Fibroblast of mammary gland (primary cell): ENCODE results near the gene CUL4A.

Experiments used
- DNase-seq: peaks from one replicate; pipeline ENCODE4 v3.0.0-alpha.2; 2010; ENCODE audit warnings: low read depth
- H3K4me3 ChIP-seq: 2 replicates; pipeline ENCODE4 v1.5.1; 2011; ENCODE audit warnings: low read depth, mild to moderate bottlenecking, low read length, moderate library complexity; ENCODE audit not compliant: control insufficient read depth
- TF ChIP-seq, protein P1 (sequence below): conservative IDR thresholded peaks from 2 replicates; pipeline ENCODE4 v1.5.1; 2011; ENCODE audit warnings: low read depth, low read length, inconsistent platforms; ENCODE audit not compliant: control insufficient read depth, insufficient read depth

CUL4A gene

DNA sequence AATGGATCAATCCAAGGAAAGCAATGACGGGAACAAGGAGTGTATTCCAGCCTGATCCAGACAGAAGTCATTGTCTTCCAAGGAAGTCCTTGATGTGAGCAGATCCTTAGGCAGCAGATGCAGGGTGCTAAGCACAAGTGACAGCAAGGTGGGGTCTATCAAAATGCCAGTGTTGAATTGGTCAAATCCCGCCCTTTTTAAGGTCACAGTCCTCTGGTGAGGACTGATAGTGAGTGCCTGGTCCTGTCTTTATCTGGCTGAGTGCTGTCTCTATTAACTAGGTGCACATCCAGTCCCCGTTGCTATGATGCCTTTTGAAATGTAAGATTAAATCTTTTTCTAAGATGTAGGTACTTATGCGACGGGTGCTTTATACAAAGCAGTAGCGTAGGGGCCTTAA is 86.4 kb downstream of the CUL4A start:
- no peak overlapping the region for H3K4me3 ChIP-seq
- TF ChIP-seq, protein P1, sequence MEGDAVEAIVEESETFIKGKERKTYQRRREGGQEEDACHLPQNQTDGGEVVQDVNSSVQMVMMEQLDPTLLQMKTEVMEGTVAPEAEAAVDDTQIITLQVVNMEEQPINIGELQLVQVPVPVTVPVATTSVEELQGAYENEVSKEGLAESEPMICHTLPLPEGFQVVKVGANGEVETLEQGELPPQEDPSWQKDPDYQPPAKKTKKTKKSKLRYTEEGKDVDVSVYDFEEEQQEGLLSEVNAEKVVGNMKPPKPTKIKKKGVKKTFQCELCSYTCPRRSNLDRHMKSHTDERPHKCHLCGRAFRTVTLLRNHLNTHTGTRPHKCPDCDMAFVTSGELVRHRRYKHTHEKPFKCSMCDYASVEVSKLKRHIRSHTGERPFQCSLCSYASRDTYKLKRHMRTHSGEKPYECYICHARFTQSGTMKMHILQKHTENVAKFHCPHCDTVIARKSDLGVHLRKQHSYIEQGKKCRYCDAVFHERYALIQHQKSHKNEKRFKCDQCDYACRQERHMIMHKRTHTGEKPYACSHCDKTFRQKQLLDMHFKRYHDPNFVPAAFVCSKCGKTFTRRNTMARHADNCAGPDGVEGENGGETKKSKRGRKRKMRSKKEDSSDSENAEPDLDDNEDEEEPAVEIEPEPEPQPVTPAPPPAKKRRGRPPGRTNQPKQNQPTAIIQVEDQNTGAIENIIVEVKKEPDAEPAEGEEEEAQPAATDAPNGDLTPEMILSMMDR, result no peak
- DNase-seq, result no peak

DNA sequence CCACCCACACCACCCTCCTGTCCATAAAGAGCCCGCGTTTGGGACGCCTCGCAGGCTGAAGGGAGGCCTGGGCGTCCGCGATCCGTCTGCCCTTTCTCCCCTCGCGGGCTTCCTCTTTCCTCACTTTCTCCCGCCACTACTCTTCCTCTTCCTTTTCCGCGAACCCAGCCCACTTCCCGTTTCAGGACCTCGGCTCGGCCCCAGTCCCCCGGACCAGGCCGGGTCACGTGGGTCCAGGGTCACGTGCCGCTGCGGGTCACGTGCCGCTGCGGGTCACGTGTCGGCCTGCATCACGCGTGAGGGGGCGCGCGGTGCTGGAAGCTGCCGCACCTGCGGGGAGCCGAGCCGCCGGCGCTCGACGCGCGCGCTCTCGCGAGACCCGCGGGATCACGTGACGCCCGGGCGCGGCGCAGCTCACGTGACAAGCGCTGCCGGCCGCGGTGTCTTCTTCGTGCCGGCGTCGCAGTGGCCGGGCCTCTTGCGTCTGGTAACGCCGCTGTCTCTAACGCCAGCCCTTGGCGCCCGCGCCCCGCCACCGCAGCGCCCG is 87.5 kb downstream of the CUL4A start, which contains the start of gene LAMP1:
TSS of gene LAMP1 (plus strand) at position 417 of the 547 bp plus-strand sequence. CDS start 196 bp downstream, outside the sequence.
- H3K4me3 ChIP-seq, result peak within 1 kb of the TSS; percentile 90
- peak; percentile 95 for DNase-seq
- TF ChIP-seq, protein P1, result no peak

DNA sequence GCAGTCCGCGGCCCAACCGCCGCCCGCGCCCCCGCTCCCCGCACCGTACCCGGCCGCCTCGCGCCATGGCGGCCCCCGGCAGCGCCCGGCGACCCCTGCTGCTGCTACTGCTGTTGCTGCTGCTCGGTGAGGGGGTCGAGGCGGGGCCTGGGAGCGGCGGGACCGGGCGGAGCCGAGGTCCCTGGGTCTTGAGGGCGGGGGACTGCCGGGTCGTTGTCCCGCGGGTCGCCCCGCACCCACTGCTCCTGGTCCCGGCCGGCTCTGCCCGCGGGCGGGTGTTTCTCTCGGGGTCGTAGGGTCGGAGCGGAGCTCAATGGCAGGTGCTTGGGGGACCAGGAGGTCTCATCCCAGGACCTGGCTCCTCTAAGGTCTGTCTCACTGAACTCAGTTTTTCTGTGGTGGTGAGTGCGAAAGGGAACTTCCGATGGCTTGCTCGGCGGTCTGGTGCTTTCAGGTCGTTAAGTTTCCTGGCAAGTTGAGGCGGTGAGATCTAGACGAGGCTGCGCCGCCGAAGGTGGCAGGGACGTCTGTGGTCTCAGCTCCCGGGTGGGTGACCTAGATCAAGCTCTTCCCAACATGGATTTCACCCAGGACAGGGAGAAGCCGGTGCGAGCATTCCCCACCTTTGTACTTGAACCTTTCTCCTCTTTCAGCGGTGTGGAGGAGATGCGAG is 88.1 kb downstream of the CUL4A start:
- H3K4me3 ChIP-seq, result peak overlapping the region; percentile 90
- TF ChIP-seq, protein P1, result no peak

DNA sequence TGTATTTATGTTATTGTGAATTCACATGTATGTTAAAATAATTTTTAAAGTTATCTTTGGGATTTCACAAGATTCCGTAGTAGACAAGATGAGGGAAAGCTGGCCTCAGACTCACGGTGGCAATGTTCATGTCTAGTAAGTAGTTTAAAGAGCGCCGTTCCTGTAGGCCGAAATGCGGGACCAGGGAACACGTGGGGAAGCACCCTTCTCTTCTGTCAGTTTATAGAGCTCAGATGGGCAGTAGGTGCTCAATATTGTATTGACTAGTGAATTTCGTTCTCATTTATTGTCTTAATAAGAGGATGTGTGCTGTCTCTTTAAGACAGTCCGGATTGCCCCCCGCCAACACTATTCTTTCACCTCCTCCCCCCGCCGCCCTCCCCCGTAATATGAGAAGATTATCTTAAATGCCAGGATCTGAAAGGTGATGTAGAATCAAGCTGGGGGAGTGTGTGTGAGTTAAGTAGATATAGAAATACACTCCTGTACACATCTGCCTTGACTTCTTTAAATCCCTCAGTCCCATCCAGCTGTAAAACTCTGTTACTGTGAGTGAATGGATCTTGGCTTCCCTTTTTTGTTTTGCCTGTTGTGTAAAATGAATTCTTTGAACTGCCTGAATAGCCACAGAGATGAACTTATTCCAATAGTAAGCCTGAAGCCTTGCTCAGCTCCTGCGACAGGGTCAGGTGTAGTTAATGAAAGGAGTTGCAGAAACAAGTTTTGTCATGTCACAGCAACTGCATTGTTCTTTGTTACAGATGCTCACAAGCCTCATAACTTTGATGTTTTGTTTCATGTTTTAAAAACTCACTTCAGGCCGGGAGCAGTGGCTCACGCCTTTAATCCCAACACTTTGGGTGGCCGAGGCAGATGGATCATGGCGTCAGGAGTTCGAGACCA is 88.9 kb downstream of the CUL4A start:
- TF ChIP-seq, protein P1, result no peak
- peak; percentile 13 for DNase-seq
- H3K4me3 ChIP-seq, result peak overlapping the region; percentile 90

More for the DNA sequence above, 88.1 kb downstream of the CUL4A start:
- peak; percentile 11 for DNase-seq

DNA sequence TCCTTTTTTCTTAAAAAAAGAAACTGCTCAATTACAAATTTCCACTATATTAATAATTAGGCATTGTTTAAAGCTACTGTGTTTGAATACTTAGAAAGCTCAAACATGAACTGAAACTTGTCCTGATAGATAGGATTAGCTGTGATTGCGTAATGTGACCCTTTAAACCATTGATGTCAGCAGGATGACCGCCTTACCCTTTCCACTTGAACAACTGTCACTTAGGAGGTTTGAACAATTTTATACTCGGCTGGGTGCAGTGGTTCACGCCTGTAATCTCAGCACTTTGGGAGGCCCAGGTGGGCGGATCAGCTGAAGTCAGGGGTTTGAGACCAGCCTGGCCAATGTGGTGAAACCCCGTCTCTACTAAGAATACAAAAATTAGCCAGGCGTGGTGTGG is 90.5 kb downstream of the CUL4A start:
- peak; percentile 43 for DNase-seq
- TF ChIP-seq, protein P1, result no peak
- H3K4me3 ChIP-seq, result no peak overlapping the region

DNA sequence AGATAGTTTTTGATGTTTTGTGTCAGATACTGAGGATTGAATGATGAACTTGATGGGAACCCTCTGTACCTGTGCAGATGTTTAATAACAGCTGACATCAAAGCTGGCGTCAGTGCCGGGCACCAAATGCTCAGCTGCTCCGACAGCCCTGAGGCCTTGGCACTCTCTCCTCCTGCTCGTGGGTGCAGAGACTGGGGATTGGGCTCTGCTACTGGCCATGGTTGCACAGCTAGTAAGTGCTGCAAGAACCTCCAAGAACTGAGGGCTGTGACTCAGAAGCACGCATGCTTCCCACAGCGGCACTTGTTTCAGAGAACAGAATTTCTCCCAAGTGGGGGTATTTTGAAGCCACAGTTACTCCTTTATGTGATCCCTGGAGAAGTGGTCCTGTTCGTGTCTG is 93.6 kb downstream of the CUL4A start:
- TF ChIP-seq, protein P1, result no peak
- DNase-seq, result no peak
- H3K4me3 ChIP-seq, result no peak overlapping the region
